Cerebellar cortex (tissue), 1 donor: ENCODE measurements around the gene PRX.
"Not testable (repeated sequence)": the region's sequence is repeated elsewhere in the genome, so short reads cannot be mapped to it uniquely, and the experiment has no call there.

ENCODE experiments used
- DNase-seq: peaks from one replicate; pipeline ENCODE4 v3.0.0-alpha.2; 2015; ENCODE audit warnings: low spot score

PRX gene

DNA sequence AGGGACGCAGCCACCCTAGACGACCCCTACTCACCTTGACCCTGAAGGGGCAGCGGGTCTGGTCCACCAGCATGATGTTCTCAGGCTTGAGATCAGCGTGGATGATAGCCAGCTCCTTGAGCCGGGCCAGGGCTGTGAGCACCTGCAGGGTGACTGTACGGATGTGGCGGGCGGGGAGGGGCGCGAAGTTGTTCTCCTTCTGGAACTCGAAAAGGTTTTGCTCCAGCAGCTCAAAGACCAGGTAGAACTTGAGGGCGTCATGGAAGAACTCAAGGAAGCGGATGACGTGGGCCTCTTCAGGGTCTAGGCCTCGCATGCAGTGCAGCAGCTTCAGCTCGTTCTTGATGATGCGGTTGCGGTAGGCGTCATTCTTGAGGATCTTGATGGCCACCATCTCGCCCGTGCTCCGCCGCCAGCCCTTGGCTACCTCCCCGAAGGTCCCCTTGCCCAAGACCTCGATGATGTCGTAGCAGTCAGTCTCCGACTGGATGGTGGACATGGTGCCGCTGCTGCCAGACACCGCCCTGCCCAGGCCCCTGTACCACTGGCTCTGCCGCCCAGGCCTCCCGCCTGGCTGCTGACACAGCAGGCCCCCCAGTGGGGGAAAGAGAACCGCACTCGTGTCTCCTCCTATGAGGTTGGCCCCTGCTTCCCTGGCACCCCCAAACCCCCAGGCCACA lies 23.6 kb downstream of the PRX start:
- DNase-seq = no peak

DNA sequence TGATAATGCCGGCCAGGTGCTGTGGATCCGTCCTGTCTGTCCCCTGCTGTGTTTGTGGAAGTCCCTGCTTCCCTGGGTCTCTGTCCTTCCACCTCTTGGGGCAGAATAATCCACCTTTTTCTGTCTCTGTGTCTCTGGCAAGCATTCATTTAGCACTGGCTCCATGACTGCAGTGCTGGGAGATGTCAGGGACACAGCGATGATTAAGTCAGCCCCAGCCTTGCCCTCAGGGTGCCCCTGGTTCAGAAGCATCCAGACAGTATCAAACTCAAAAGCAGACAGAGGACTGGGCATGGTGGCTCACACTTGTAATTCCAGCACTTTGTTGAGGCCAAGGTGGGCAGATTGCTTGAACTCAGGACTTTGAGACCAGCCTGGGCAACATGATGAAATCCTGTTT lies 24.7 kb downstream of the PRX start:
- DNase-seq = no peak

DNA sequence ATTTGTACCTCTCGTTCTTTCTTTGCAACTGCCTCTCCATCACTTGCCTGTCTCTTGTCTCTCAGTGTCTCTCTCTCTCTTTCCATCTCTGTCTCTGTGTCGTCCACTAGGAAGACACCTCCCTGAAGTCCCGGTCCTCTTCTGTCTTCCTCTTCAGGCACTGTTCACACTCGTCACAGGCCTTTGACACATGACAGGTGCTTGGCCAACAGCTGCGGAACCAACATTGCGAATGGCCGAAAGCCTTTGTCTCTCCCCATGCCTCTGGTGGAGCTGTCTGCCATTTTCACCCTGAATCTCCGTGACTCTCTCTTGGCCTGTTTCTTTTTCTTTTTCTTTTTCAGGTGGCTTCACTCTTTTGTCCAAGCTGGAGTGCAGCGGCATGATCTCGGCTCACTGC lies 26.0 kb downstream of the PRX start:
- DNase-seq = no peak

DNA sequence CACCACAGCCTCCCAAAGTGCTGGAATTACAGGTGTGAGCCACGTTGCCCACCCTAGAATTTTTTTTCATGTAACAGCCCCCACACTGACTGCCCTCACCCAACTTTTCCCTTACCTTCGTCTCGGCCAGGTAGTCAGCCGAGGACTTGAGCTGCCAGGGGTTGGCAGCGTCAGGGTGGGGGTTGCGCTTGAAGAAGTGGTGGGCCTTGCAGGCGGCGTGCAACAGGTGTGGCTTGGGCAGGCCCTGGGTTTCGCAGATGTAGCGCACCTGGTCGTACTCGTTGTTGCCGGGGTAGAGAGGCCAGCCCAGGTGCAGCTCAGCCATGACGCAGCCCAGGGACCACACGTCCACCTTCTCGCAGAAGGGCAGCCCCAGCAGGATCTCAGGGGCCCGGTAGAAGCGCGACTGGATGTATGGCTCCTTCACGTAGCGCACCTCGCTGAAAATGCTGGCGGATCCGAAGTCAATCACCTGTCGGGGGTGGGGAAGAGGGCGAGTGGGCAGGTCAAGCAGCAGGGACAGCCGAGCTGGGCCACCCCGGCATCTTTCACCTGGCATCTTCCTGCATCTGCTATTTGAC lies 29.4 kb downstream of the PRX start:
- DNase-seq = no peak

DNA sequence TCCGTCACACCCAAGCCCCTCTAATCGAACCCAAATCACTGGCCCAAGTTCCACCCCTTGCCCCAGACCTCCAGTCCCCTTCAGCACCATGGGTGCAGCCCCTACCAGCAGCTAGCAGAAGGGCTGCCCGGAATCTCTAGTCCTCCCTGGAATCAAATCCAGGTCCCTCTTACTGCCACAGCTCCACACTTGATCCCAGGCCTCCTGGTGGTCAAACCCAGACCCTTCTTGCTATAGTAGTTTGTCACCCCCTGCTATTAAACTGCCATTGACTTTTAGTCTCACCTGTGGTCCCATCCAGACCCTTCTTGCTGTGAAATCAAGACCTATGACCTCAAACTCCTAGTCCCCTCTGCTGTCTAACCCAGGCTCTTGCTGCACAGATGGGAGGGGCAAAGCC lies 31.9 kb downstream of the PRX start:
- no peak for DNase-seq

DNA sequence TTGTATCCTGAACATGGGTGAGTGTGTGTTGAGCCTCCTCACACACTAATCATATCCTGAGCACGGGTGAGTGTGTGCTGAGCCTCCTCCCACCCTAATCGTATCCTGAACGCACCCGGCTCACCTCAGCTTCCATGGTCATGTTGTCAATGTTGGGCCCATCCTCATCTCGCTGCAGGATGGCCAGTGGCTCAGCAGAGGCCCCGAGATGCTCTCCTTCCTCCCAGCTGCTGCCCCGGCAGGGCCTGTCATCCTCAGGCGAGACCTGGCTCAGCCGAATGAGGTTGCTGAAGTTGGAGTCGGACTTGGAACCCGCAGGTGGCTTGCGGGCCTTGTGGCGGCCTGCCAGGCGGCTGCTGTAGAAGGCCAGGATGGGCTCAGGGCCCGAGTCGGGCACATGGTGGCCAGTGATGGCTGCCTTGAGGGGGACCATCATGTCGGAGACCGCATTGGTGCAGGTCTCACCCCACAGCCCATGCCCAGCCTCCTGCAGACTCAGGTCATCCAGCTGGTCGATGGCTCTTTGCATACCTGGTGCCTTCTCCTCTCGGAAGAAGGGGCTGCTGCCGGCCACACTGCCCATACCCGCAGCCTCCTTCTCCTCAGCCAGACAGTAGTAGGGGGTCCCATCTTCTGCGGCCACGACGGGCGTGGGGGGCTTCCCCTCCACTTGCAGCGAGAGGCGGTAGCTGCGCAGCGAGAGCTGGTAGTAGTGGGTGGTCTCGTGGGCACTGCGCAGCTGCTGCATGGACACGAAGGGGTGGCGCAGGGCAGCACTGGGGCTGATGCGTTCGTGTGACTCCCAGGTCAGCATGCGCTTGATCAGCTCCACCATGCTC lies 32.8 kb downstream of the PRX start:
- peak; percentile 45 for DNase-seq

DNA sequence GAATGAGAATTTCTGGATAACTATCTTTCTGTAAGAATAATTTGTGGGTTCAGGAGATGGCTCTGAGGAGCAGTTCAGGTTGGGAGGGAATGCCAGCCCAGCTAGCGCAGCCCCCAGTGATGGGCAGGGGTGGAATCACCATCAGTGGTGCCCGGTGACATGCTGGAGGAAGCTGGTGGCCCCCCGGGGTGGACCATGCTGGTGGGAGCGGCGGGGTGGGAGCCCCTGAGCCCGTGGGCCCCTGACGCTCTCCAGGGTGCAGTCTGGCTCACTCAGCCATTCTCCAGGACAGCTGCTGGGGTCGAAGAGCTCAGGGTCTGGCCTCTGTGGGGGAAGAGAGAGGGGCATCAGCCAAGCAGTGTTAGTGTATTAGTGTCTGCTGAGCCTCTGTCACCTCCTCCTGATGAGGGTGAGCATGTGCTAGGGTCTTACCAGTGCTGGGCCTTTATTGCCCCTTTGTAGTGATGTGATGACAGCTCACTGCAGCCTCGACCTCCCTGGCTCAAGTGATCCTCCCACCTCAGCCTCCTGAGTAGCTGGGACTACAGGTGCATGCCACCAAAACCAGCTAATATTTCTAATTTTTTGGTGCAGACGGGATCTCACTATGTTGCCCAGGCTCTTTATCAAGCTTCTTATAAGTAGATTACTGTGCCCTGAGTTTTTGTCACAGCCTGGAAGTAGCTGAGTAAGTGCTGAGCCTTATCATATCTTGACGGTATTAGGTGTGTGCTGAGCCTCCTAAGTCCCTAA lies 33.6 kb downstream of the PRX start:
- DNase-seq = no peak

DNA sequence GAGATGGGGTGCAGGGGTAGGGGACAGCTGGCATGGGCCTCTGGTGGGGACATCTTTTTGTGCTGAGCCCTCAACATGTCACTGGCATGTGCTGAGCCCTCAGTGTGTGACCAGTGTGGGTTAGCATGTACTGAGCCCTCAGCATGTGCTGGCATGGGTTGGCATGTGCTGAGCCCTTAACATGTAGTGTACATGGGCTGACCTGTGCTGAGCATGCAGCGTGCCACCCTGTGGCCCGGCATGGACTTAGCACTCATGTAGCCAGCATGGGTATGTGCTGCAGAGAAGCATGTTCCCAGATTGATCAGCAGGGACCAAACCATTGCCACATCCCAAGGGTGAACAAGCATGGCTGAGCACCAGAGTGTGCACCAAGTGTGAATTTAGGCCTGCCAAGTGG lies 34.7 kb downstream of the PRX start:
- no peak for DNase-seq

DNA sequence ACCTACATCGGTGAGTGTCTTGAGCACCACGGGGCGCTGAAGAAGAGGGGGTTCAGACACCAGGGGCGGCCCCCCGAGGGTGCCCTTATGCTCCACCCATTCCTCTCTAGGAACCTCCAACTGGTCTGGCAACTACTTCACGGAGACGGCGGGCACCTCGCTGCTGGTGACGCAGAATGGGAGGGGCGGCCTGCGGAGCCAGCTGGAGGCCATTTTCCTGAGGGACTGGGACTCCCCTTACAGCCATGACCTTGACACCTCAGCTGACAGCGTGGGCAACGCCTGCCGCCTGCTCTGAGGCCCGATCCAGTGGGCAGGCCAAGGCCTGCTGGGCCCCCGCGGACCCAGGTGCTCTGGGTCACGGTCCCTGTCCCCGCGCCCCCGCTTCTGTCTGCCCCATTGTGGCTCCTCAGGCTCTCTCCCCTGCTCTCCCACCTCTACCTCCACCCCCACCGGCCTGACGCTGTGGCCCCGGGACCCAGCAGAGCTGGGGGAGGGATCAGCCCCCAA lies 35.2 kb downstream of the PRX start:
- no peak for DNase-seq

DNA sequence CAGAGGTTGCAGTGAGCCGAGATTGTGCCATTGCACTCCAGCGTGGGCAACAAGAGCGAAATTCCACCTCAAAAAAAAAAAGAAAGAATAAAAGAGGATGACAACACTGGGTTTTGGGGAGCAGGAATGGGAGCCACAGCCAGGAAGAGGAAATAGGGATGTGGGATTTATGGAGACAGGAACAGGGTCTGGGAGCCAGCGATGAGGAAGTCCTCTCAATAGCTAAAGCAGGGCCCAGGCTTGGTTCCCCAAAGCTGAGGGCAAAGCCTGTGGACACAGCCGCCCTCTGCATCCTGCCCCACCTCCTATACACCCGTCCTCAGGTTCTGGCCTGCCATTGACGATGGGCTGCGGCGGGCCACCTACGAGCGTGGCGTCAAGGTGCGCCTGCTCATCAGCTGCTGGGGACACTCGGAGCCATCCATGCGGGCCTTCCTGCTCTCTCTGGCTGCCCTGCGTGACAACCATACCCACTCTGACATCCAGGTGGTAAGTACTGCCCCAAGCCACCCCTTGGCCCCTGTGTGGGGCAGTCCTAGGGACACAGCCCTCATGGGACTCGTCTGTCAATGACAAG lies 36.8 kb downstream of the PRX start:
- DNase-seq = no peak

DNA sequence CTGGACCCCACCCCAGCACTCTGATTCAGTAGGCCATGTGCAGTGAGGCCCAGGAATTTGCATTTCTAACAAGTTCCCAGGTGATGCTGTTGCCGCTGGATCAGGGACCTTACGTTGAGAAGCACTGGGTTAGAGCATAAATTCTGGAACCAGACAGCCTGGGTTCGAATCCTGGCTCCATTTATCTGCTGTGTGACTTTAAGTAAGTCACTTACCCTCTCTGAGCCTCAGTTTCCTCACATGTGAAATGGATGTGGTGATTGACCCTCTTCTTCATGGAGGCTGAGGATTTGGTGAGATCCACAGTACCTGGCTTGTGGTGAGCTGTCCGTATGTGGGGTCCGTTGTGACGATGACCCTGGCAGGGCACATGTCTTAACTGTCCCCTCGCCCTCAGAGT lies 39.1 kb downstream of the PRX start:
- no peak for DNase-seq

DNA sequence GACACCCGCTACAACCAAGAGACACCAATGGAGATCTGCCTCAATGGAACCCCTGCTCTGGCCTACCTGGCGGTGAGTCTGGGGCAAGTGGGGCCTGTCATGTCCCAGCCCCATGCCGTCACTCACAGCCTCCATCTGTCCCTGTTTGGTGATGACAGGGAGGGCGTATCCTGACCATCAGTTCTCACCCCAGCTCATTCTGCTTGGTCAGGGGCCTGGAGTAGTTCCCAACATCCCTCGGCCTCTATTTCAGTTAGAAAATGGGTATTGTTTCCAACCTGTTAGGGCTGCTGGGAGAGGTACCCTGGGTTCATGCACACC lies 41.4 kb downstream of the PRX start:
- DNase-seq = no peak

DNA sequence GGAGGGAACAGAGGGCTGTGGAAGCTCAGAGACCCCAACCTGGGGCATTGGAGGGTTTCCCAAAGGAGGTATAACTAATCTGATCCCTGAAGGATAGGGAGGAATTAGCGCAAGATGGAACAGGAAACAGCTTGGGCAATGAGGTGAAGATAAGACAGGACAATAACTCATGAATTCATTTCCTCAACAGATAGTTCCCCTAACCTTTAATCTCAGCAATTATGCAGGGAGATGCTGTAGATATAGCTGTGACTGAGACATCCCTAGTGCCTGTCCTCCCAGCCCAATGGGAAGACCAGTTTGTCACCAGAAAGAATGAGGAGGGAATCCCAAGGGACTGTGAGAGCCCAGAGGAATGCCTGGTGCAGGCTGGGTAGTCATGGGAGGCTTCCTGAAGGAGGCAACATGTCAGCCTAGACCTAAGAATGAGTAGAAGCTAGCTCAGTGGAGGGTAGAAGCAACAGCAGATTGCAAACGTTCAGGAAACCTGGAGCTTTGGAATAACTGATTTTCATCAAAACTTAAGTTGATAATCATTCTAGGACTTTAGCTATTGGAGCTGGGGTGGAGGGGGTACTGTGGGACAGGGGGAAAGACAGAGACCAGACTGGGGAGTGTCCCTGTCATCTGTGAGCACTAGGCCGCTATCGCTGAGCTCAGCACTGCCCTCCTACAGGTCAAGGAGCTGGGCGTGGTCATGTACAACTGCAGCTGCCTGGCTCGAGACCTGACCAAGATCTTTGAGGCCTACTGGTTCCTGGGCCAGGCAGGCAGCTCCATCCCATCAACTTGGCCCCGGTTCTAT lies 42.0 kb downstream of the PRX start:
- no peak for DNase-seq

DNA sequence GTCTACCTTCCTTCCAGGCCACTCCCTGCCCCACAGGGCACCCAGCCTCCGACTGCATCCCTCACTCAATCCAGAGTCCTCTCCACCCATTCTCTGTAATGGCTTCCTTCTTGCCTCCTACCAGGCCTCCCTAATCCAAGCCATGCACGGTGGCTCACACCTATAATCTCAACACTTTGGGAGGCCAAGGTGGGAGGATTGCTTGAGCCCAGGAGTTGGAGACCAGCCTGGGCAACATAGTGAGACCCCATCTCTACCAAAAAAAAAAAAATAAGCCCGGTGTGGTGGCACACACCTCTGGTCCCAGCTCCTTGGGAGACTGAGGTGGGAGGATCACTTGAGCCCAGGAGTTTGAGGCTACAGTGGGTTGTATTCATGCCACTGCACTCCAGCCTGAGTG lies 42.9 kb downstream of the PRX start:
- not testable (repeated sequence) for DNase-seq

DNA sequence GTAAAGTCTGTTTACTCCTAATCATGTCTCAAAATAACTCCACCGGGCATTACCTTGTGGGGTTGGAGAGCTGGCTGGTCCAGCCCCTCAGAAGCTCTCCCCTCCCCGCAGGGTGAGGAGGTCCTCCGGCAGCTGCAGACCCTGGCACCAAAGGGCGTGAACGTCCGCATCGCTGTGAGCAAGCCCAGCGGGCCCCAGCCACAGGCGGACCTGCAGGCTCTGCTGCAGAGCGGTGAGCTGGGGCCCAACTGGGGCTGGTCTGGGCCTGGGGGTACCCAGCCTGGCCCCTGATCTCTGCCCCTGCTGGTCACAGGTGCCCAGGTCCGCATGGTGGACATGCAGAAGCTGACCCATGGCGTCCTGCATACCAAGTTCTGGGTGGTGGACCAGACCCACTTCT lies 43.4 kb downstream of the PRX start:
- DNase-seq = no peak

DNA sequence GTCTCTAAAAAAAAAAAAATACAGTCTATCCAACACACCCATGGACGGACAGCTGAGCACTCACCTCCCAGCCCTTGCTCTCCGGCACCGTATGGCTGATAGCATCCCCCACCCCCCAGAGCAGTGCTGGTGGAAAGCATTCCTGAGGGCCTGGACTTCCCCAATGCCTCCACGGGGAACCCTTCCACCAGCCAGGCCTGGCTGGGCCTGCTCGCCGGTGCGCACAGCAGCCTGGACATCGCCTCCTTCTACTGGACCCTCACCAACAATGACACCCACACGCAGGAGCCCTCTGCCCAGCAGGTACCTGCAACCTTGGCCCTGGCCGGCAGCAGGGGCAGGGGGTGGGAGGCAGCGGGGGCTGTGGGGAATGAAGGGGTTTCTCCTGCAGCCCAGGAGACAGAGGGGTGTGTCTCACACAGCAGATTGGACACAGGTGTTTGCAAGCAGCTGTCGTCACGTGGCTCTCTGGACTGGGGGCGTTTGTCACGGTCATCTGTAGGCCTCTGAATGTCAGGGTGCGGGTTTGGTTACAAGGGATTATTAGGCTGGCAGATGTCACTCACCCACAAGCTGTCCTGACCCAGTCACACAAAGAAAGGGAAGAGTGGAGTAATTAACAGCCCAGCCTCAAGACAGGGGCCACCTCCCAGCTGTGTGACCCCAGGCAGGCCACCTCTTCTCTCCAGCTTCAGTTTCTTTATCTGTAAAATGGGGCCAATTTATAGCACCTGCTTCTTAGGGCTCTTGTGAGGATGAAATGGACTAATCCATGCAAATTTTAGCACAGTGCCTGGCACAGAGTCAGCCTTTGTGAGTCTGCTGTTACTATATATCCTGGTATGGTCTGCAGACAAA lies 45.4 kb downstream of the PRX start:
- DNase-seq = no peak

DNA sequence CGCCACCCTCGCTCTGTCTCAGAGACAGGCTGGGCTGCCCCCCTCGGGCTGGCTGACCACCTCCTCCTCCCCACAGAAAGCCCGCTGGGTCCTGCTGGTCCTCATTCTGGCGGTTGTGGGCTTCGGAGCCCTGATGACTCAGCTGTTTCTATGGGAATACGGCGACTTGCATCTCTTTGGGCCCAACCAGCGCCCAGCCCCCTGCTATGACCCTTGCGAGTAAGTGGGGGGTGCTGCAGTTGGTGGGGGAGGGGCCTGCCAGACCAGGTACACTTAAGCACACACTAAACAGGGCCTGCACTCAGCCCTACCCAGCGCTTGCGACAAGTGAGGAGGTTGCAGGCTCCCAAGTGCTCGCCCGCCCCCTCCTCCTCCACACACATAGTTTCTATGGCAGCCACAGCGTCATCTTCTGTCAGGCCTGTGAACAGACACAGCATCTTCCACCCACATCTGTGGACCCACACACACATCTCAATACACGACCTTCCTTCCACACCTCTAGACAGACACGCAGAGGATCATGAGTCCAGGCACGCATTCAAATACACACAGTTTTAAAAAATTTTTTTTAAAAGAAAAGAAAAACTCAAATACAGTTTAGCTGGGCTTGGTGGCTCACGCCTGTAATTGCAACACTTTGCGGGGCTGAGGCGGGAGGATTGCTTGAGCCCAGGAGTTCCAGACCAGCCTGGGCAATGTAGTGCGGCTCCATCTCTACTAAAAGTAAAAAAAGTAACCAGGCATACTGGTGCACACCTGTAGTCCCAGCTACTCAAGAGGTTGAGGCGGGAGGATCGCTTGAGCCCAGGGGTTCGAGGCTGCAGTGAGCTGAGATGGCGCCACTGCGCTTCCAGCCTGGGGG lies 46.2 kb downstream of the PRX start:
- no peak for DNase-seq

DNA sequence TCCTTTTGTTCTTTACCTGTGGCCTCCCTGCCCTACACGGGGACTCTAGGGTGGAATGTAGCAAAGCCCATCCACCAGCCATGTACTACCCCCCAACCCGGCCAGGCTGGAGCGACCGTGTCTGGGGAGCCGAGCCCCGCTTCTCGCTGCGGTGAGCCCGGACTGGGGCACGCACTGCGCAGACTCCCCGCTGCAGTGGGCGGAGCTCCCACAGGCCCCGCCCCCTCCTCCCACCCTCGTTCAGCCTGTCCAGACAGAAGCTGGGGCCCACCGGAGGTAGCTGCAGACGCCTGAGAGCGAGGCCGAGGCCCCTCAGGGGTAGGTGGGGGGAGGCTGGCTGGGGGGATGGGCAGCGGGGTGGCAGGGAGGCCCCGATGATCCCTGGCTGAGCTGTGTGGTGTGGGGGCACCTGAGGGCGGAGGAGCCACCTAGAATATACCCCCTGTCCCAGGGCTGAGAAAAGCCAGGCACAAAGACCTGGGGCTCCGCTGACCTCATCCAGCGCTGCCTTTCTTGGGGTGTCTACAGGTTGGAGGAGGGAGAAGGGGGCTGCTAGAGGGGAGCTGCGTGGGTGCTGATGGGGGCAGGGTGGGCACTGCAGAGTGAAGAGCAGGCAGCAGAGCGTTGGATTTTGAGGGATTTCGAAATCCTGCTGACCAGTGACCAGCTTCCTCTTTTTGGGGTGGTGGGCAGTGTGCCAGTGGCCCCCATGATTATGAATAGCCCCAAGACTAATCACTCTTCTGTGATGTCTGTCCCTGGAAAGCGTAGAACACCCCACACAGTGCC lies 47.4 kb downstream of the PRX start:
- DNase-seq = peak; percentile 77

DNA sequence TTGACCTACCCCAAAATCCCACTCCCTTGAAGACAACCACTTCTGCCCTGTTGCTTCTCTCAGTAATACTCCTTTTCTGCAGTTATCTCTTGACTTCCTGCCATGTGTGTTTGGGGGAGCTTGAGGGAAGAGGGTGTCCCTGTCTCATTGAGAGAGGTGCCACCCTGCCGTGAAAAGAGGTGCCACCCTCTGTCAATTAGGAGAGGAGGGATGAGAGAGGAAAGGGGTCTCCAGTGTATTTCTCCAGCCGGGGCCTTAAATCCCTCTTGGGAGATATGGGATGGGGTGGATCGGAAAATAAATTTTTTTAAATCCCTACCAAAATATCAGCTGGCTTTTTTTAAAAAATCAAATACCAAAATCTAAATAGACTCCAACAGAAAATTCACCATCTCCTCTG lies 48.2 kb downstream of the PRX start:
- DNase-seq = no peak
